GM23338 (cell line): ENCODE measurements around the gene MAP2K6.

ENCODE experiments used
- CREB1 ChIP-seq: fragments of 250-450 bp; sonication (Bioruptor Pico); IDR thresholded peaks from 2 replicates; pipeline ENCODE4 v1.5.0; 2020; ENCODE audit warnings: low read depth, mild to moderate bottlenecking, moderate library complexity
- CTCF ChIP-seq, 2 experiments: fragments of 200-600 bp in 1 of 2; sonication (generic) in 1 of 2; conservative IDR thresholded peaks; 2 replicates each; pipeline versions ENCODE4 v1.5.1 to v1.6.1; 2016 to 2017; ENCODE audit warnings: antibody characterized with exemption in 2 of 2, low read depth in 2 of 2, mild to moderate bottlenecking in 2 of 2, moderate library complexity in 1 of 2
- EZH2 ChIP-seq: fragments of 200-600 bp; sonication (generic); IDR thresholded peaks from one replicate; pipeline ENCODE4 v1.8.0; 2017; ENCODE audit warnings: antibody characterized with exemption, mild to moderate bottlenecking, low read depth; ENCODE audit not compliant: unreplicated experiment
- EZH2phosphoT487 ChIP-seq: fragments of 200-600 bp; sonication (generic); IDR thresholded peaks from one replicate; pipeline ENCODE4 v1.8.1; 2018; ENCODE audit warnings: antibody characterized with exemption; ENCODE audit not compliant: unreplicated experiment
- NANOG ChIP-seq: IDR thresholded peaks from 2 replicates; pipeline ENCODE4 v1.6.1; 2016; ENCODE audit warnings: antibody characterized with exemption, borderline replicate concordance
- POLR2AphosphoS5 ChIP-seq: IDR thresholded peaks from 2 replicates; pipeline ENCODE4 v1.6.1; 2016; ENCODE audit warnings: antibody characterized with exemption, low read depth
- STAT1 ChIP-seq: IDR thresholded peaks from one replicate; pipeline ENCODE4 v1.6.1; 2016; ENCODE audit warnings: antibody characterized with exemption; ENCODE audit not compliant: unreplicated experiment

GRCh38 chr17:69500911-69501429, 86.5 kb downstream of the MAP2K6 start:
- TF ChIP-seq POLR2AphosphoS5: no peak
- no peak for TF ChIP-seq CTCF (conservative IDR thresholded peaks at IDR 0.05; ENCODE audit: low read depth in 2 of 2)
- TF ChIP-seq STAT1: no peak
- no peak for TF ChIP-seq EZH2phosphoT487
- TF ChIP-seq EZH2: no peak
- TF ChIP-seq CREB1: no peak
- TF ChIP-seq NANOG: no peak
